HG03558 (cell line): ENCODE results near the gene BMERB1.
"Not testable (repeated sequence)": the region's sequence is repeated elsewhere in the genome, so short reads cannot be mapped to it uniquely, and the experiment has no call there.

Experiments
- ATAC-seq: cut with Tn5 transposase; IDR thresholded peaks from one replicate; pipeline ENCODE4 v1.9.1; 2021; ENCODE audit warnings: moderate number of reproducible peaks; ENCODE audit not compliant: unreplicated experiment; ENCODE audit errors: extremely low read depth

Gene BMERB1

DNA sequence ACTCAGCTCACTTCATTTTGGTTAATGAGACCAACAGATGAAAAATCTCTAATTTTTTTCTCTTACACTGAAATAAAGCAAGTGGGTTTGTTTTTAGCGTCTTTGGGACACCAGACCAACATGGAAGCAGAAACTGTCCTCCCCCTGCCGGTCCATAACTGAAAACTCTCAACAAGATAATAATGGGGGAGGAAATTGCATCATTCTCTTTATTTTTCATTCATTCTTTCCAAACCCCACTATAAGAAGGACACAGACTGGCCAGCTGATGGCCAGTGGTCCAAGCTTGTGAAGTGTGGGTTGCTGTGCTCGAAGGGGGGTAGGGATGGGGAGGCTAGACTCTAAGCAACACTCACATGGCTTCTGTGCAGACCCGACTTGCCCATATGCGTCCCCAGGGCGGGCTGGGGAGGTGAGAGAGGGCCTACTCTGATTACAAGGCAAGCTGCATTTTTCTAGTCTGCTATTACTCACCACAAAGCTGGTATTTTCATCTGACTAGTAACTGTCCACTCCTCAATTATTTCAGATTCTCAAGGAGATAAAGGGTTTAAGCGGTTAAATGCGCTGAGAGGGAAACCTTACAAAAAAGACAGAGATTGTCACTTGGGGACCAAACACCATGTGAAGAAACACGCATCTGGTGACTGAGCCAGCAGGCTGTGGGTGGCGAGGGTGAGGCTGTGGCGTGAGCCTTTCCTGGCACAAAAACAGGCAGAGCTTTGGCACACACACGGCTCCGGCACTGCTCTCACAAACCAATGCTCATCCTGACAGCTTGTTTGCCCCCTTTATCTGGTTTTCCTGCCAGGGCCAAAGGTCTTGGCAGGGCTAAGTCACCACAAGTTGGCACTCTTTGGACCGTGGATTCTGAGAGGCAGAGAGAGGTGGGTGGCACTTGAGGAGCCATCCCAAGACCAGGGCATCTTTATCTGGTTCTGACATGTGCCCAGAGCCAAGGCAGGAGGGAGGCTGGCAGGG is 170.4 kb downstream of the BMERB1 start:
- no peak for ATAC-seq

DNA sequence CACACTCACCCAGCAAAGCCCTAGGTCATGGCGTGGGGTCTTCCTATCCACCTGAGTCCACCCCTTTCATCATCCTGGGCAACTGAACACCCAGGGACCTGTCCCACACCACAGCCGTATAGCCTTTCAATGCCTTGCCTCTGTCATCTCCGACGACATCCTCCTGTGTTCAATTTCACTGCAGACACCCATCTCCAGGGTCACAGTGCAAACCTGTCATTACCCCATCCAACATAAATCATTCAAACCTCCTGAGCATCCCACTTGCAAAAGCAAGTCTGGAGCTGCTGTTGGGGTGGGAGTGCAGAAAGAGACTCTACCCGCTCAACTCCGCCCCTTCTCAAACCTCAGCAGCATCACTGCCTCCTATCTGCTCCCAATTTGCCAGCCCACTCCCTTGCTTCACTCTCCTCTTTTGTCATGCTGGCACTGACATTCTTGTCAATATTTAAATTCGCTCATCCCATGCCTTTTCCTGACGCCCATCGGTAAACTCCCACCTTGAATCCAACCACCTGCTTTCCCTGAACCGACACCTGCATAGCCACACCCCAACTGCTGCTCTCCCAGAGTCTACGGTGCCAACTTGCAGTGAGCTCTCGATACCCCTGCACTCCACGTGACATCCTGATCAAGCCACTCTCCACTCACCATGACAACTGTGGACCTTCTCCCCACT is 171.6 kb downstream of the BMERB1 start:
- ATAC-seq: no peak

DNA sequence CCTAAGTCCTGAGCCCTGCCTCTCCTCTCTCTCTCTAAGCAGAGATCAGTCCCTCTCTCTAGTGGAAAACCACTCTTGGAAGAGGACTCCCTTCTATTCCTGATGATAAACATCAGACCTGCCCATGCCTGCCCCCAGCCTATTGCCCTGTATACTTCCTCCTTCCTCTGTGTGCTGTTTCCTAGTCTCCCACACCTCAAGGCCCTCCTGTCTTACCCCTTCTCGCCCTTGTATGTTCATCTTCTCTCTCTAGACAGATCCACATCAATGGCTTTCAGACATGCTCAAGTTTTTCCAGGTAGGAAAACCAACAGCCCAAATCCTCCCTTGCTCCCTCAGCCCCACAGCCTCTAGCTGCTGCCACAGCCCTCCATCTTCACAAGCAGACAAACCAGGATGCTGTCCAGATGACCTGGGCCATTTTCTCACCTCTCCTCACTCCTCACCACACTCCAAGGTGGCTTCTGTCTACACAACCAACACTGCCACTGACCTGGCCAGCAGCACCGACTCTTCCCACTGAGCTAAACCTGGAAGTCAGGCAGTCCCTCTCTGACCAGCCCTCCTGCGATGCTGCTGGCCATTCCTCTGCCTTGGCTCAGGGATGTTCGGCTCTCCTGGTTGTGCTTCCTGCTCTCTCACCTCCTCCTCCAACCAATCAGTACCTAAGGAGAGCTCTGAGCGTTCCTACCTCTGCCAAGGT is 172.3 kb downstream of the BMERB1 start:
- ATAC-seq: no peak

DNA sequence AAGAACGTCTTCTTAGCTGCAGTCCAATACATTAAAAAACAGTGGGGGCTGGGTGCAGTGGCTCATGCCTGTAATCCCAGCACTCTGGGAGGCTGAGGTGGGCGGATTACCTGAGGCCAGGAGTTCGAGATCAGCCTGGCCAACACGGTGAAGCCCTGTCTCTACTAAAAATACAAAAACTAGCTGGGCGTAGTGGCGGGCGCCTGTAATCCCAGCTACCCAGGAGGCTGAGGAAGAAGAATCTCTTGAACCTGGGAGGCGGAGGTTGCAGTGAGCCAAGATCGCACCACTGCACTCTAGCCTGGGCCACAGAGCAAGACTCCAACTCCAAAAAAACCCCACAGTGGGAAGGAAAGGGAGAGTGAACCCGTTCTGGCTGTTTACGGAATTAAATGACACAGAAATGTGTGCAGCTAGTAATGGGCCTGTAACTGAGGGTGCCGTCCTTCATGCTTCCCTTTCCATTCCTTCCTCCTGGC is 172.9 kb downstream of the BMERB1 start:
- ATAC-seq: not testable (repeated sequence)

DNA sequence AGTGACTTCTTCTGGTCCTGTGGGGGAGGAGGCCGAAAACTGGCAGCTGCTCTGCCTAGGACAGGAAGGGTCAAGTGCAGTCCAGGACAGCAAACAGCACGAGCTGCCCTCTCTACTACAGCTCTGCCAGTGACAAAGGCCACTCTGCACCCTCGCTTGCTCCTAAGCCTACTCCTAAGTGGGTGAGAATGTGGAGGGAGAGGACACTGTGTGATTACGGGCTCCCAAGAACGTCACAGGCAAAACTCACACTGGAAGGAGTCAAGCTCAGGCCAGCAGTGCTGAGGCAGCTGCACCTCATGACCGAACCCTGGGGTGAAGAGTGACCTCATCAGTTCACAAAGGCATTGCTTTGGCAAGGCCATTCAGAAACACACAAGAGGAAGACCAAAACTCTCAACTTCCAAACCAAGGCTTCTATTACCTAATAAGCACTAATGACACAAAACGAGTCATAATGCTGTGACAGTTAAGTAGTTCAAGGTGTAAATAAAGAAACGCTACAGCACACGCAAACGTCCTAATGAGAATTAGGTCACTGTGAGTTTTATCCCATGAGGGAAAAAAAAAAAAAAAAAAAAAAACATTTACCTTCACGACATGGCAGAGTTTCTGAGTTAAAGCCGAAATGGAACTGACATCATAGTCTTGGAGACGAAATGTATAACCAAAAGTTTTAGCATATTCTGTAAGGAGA is 173.5 kb downstream of the BMERB1 start:
- ATAC-seq: no peak

DNA sequence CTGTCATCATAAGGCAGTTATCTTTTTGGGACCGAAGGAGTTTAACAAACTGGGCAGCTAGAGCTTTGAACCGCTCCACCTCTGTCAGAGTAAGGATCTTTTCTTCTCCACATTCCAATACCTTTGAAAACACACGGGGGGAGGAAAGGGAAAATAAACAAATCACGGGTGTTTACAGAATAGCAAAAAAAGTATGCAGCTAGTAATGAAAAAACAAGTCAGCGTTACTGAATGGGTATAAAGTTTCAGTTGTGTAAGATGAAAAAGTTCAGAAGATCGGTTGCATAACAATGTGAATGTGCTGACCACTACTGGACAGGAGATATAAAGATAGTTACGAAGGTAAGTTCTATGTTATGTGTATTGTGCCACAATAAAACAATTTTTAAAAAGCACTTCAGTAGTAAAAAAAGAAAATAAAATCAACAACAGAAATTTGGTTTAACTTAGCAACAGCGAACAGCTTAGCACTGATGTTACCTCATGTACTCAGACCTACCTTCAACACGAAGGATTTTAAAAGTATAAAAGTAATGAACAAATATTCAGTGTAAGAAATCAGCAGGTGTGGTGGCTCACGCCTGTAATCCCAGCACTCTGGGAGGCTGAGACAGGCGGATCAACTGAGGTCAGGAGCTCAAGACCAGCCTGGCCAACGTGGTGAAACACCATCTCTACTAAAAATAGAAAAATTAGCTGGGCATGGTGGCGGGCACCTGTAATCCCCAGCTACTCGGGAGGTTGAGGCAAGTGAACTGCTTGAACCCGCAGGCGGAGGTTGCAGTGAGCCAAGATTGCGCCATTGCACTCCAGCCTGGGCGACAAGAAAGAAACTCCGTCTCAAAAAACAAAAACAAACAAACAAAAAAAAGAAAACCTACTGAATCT is 174.3 kb downstream of the BMERB1 start:
- ATAC-seq: no peak

DNA sequence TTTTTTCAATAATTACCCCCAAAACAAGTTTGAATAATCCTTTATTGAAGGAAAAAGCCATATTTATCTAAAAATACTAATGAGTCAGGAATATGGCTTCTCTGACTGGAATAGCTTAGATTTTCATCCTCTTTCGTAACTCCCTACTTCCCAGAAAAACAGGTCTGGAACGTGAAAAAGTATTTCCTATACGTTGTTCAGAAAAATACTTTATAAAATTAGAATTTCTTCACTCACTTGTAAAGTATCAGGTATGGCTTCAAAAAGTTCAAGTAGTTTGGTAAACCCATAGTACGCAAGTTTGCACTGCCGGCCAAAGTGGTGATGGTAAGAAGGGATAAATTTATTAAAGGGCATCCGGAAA is 174.9 kb downstream of the BMERB1 start:
- ATAC-seq: no peak

DNA sequence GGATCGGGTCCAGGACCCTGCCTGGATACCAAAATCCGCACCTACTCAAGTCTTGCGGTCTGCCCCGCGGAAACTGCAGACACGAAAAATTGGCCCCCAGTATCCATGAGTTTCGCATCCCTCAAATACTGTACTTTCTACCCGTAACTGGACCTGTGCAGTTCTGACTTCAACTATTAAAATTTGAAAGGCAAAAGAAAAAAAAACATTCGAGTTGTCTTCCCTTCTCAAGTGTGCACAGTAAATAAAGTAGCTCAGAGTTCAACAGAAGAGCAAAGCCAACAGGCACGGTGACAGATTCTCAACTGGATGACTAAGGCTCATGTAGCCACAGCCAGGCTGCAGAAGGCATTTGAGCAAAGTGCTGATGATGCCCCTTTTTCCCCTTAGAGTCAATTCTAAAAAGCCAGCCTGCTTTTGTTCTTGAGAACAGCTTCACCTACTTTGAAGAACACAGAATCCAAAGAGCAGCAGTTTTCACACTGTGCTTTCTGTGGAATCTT is 176.0 kb downstream of the BMERB1 start:
- ATAC-seq: no peak

DNA sequence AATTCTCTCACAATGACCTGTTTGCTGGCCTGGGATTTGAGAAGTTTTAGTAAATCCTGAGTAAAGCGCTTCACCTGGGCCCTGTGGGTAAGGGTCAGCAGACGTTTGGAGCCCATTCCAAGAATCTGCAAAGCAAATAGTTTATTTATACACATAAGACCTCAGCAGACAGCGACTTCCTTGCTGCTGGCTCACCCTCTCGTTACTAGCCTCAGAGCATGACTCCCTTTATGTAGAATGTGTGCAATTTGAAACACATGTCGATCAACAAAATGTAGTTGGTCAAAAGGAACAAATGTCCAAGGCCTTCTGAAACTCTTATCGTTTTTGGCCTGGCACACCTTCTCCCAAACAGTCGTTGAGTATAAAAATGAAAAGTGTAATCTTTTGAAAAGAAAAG is 177.2 kb downstream of the BMERB1 start:
- no peak for ATAC-seq

DNA sequence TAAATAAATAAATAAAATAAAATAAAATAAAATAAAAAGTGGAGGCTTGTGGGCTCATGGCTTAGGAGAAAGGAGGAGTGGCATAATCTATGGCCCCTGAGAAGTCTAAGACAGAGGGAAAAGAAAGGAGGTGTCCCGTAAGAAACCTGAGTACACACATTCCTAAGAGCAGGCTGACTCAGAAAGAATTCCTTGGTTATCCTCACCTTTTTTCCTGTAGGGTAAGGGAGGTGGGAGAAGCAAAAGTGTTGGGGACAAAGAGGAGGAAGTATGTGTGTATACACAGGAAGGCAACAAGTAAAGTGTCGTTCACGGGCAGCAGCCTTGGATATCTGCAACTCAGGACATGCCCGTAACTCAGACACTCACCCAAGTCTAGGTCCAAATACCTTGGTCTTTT is 179.3 kb downstream of the BMERB1 start:
- ATAC-seq: no peak

DNA sequence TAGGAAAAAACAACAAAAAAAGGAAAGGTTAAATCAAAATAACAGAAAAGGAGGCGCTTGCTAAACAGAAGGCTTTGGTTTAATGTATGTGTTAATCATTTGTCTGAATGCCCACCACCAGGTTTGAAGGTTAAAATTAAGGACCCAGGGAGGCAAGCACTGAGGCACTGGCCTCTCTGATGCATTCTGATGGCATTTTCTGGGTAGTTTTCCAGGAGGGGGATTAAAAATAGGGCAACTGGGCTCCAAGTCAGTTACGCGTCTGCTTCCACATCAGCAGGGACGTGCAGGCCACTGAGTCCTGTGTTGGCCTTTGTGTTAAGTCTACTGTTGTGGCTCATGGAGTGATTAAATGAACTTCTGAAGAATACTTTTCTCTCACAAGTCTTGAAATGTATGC is 181.6 kb downstream of the BMERB1 start:
- ATAC-seq: no peak

DNA sequence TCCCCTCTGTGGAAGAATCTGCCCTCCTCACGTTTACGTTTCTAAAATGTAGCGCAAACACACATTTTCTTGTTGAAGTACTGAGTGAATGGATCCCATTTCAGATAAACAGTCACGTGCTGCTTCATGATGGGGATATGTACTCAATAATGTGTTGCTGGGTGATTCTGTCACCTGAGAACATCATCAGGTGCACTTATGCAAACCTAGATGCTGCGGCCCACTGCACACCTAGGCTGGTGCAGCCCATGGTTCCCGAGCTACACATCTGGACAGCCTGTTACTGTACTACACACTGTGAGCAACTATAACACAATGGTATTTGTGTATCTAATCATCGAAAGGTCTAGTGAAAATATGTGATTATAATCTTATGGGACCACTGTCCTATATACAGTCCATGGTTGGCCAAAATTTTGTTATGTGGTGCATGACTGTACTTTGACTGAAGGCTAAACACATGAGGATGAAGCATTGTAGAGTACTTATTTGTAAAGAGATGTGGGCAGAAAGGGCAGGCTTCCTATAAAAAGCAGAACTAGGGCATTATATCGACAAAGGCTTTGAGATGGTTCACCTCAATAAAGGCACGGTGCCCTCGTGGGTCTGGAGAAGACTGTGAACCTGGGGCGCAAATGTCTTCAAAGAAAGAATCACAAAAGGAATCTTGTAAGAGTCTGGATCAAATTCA is 182.2 kb downstream of the BMERB1 start:
- ATAC-seq: no peak

DNA sequence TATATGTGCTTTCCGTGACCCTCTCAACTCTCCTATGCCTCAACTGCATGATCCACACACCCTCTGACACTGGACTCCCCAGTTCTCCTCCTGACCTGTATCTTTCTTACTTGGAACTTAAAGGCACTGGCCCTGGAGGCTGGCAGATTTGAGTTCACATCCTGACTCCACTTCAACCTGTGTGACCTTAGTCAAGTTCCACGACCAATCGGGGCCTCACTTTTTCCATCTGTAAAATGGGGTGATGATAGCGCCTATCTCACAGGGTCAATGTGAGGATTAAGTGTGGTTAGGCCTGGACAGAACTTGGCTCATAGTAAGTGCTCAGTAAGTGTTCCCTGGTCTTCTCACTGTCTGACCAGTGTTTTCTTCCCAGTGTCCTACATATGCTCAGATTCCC is 183.5 kb downstream of the BMERB1 start:
- ATAC-seq: no peak

DNA sequence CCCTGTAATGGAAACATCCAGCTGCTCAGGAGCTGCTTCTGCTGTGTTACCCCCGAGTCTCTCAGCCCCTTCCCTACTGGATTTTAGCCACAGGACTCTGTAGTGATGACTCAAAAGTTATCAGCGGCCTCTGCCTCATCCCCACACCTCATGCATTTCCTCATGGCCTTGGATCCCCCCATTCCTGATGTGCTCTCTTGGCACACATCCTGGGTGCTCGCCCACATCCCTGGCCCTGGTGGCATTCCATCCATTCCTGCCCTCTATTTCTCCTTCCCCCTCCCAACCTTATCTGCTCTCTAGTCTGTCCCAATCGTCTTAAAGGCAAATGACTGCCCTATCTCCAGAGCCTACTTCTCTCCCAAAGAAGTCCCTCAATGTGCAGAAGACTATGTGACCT is 184.0 kb downstream of the BMERB1 start:
- no peak for ATAC-seq

DNA sequence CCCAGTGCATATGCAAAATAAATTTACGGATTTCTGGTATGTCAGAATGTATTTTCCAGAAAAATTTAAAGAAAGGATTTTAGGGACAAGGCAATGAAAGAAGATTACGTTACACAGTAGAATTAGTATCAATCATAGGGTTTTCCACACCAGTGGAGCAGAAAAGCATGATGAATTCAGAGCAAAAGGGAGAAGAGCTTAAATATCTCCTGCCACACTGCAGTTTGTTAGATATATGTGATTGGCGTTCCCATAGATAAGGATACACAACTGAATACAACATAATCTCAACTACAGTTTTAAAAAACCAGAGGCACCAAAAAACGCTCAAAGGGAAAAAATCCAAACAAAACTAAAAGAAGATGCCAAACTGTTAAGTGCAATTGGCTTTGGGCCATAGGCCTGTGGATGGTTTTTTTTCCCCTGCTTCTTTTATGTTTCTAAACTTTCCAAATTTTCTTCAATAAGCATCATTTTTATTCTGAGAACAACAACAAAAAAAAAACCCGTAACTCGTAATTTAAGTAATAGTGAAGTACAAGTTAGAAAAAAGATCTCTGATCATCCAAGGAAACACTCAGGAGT is 186.3 kb downstream of the BMERB1 start:
- no peak for ATAC-seq

DNA sequence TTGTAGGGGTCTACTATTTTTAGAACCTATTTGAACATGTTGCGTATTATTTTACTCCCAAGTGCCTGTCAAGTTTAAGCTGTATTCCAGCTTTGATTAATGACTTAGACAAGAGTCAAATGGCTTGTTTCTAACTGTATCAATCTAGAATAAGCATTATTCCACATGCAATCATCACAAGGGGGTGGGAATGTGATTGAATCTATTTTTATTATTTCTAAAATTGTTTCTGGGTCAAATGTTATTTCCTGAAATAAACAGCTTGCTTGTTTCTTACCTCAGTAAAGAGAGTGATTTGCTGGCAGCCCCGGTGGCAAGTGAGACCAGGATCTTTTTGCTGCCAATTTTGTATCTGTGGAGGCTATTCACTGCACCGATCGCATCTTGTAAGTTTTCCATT is 187.1 kb downstream of the BMERB1 start:
- no peak for ATAC-seq

DNA sequence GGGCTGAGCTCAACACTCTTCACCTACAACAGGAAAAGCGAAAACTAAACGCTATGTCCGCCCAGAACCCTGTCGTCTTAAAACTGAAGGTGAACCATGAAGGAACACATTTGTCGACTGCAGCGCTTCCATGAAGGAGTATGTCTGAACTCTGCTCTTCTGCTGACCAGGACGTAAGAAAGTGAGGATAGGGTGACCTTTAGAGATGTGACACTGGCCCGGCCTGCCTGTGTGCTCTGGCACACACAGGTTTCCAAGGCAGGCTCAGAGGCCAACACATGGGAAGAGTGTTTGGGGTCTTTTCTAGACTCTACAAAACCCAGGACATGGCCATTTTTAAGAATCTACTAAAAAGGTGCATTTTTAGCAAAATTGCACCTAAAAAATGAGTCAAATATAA is 187.5 kb downstream of the BMERB1 start:
- ATAC-seq: no peak

DNA sequence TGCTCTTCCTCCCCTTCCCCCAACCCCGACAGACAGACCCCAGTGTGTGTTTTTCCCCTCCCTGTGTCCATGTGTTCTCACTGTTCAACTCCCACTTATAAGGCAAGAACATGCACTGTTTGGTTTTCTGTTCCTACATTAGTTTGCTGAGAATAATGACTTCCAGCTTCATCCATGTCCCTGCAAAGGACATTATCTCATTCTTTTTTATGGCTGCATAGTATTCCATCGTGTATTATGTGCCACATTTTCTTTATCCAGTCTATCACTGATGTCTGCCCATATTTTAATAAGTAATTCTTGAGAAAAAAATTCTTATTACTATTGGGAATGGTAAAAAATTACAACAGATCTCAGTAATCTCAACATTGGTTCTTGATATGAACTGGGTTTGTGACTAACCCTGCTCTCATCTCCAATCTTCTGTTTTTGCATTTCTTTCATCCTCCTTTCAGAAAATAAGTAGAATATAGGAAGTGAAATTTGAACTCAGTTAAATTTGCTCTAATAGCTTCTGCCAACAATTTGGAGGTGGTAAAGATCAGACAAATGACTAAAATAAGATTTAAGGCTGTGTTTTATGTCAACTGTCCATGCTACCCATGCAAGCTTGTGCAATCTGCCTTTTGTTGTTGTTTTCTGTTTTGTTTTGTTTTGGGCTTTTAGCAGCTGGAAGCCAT is 197.5 kb downstream of the BMERB1 start:
- no peak for ATAC-seq
